Measurements from ENCODE around the gene ACTR5. TPM values are rescaled to one million over a fixed set of nuclear protein-coding genes. Genes with fewer than 3 reads are reported as not detected.

The ACTR5 gene
- total RNA-seq, 1 experiment from 2014 or later = 14.1 TPM

DNA sequence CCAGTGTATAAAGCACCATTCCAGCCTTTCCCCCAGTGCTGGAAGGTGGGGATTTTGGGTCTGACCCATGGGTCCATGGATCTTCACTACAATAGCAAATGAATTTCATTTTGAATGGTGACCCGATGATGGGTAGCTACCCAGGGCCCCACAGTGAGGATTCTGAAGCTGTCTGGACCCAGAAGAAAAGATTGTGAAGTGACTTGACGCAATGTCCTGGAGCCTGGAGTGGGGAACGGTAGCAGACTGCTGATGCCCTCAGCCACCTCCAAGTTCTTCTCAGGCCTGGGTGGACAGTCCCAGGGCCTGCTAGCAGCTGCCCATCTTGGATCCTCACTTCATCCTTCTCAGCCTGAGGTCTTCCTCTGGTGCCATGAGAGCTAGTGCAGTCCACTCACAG is 47.3 kb upstream of the ACTR5 start:
- Histone ChIP-seq H3K79me1 (ENCODE audit: insufficient read depth, low read depth, low read length, poor library complexity, severe bottlenecking) (no peaks in the 10 kb centered on the region), H3K23me2 (ENCODE audit: insufficient read length, low read depth, low read length, poor library complexity, severe bottlenecking) (no peaks in the 10 kb centered on the region), H3K4me2 (ENCODE audit: insufficient read depth, insufficient read length, low read length) (no peak overlapping the region), H2BK5ac (ENCODE audit: insufficient read length, low read length) (no peak overlapping the region), H3K9me3 (ENCODE audit: control insufficient read depth, low read depth, low read length) (no peaks in the 10 kb centered on the region), H4K91ac (ENCODE audit: insufficient read length, low read depth, low read length) (no peak overlapping the region), H2AFZ (ENCODE audit: low read length) (no peak overlapping the region), H3K27me3 (ENCODE audit: insufficient read depth, low read length) (no peaks in the 10 kb centered on the region), H3K14ac (ENCODE audit: insufficient read depth, low read length) (no peak overlapping the region), H4K20me1 (ENCODE audit: control insufficient read depth, insufficient read depth, insufficient read length) (no peaks in the 10 kb centered on the region), H2BK12ac (ENCODE audit: insufficient read length, low read depth, low read length) (no peak overlapping the region), H3K9ac (ENCODE audit: extremely low read depth, insufficient read length, low read length) (no peak overlapping the region), H2BK120ac (ENCODE audit: low read depth, low read length, poor library complexity, severe bottlenecking) (no peak overlapping the region), H2BK20ac (ENCODE audit: low read depth, low read length, poor library complexity, severe bottlenecking) (no peak overlapping the region), H3K4me1 (ENCODE audit: insufficient read depth, low read length) (no peaks in the 10 kb centered on the region; the same call in 1 of the 2 replicates), H3K56ac (ENCODE audit: insufficient read length, low read depth, low read length) (no peak overlapping the region), H2AK5ac (ENCODE audit: insufficient read length, low read length) (no peak overlapping the region), H4K5ac (ENCODE audit: insufficient read length, low read depth, low read length) (no peak overlapping the region), H3K4ac (ENCODE audit: low read depth, low read length) (no peak overlapping the region), H3K23ac (ENCODE audit: insufficient read length, low read depth, low read length) (no peak overlapping the region), H2BK15ac (ENCODE audit: low read depth, low read length) (no peak overlapping the region), H3K79me2 (ENCODE audit: insufficient read depth, low read length) (no peaks in the 10 kb centered on the region), H3T11ph (ENCODE audit: low read length) (no peak overlapping the region), H4K8ac (replicated peaks; ENCODE audit: insufficient read length, low read depth, low read length) (no peak overlapping the region), H3K18ac (ENCODE audit: insufficient read length, low read depth, low read length) (no peak overlapping the region), H3K27ac (ENCODE audit: insufficient read length, low read depth, low read length) (no peak overlapping the region)
- H3K4me1 Mint-ChIP-seq = peaks cover 4 to 7% of the 10 kb centered on the region in 2 experiments; a peak in 3 of 4 replicates
- H3K27ac Mint-ChIP-seq = no peak overlapping the region
- DNase-seq = no peak
- WGBS (ENCODE audit: extremely low coverage, insufficient read length, low lambda C conversion rate) = no CpG with 5 or more reads among the region's 3 CpGs
- no peaks in the 10 kb centered on the region for H3K9me3 Mint-ChIP-seq
- TF ChIP-seq, protein P1, sequence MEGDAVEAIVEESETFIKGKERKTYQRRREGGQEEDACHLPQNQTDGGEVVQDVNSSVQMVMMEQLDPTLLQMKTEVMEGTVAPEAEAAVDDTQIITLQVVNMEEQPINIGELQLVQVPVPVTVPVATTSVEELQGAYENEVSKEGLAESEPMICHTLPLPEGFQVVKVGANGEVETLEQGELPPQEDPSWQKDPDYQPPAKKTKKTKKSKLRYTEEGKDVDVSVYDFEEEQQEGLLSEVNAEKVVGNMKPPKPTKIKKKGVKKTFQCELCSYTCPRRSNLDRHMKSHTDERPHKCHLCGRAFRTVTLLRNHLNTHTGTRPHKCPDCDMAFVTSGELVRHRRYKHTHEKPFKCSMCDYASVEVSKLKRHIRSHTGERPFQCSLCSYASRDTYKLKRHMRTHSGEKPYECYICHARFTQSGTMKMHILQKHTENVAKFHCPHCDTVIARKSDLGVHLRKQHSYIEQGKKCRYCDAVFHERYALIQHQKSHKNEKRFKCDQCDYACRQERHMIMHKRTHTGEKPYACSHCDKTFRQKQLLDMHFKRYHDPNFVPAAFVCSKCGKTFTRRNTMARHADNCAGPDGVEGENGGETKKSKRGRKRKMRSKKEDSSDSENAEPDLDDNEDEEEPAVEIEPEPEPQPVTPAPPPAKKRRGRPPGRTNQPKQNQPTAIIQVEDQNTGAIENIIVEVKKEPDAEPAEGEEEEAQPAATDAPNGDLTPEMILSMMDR (conservative IDR thresholded peaks at IDR 0.05) = no peak
- H3K27me3 Mint-ChIP-seq (ENCODE audit: low read depth) = peaks cover 53% of the 10 kb centered on the region
- H3K36me3 Mint-ChIP-seq (ENCODE audit: insufficient read depth in 1 of 3, low read depth in 3 of 3) = no peaks in the 10 kb centered on the region
- H3K4me3 Mint-ChIP-seq = no peak overlapping the region

Data from H9 (cell line).